H9 (cell line): Measurements from ENCODE around the gene CST4. TPM values are rescaled to one million over a fixed set of nuclear protein-coding genes. Genes with fewer than 3 reads are reported as not detected.
"Not testable (repeated sequence)": the region's sequence is repeated elsewhere in the genome, so short reads cannot be mapped to it uniquely, and the experiment has no call there.

ENCODE experiments used
- DNase-seq: peaks from one replicate; pipeline ENCODE4 v3.0.0-alpha.2; 2017
- H2AFZ ChIP-seq: one replicate; pipeline ENCODE4 v1.6.1; 2013; ENCODE audit warnings: mild to moderate bottlenecking, low read length, control low read depth, moderate library complexity
- H2AK5ac ChIP-seq: 2 replicates; pipeline ENCODE4 v1.6.1; 2013; ENCODE audit warnings: low read length, control low read depth, mixed read lengths; ENCODE audit not compliant: insufficient read length
- H2BK120ac ChIP-seq: one replicate; pipeline ENCODE4 v1.6.1; 2013; ENCODE audit warnings: low read depth, mild to moderate bottlenecking, low read length, control low read depth, inconsistent platforms; ENCODE audit not compliant: poor library complexity, severe bottlenecking
- H2BK12ac ChIP-seq: 2 replicates; pipeline ENCODE4 v1.6.1; 2013; ENCODE audit warnings: low read length, control low read depth, mixed read lengths, low read depth; ENCODE audit not compliant: insufficient read length
- H2BK15ac ChIP-seq: 2 replicates; pipeline ENCODE4 v1.6.1; 2013; ENCODE audit warnings: low read depth, low read length, control low read depth
- H2BK20ac ChIP-seq: one replicate; pipeline ENCODE4 v1.6.1; 2013; ENCODE audit warnings: low read depth, mild to moderate bottlenecking, low read length, control low read depth, inconsistent platforms; ENCODE audit not compliant: poor library complexity, severe bottlenecking
- H2BK5ac ChIP-seq: 2 replicates; pipeline ENCODE4 v1.6.1; 2013; ENCODE audit warnings: low read length, control low read depth, mixed read lengths; ENCODE audit not compliant: insufficient read length
- H3K14ac ChIP-seq: 2 replicates; pipeline ENCODE4 v1.6.1; 2013; ENCODE audit warnings: low read length, control low read depth; ENCODE audit not compliant: insufficient read depth
- H3K18ac ChIP-seq: 2 replicates; pipeline ENCODE4 v1.6.1; 2013; ENCODE audit warnings: low read depth, mild to moderate bottlenecking, mixed read lengths, low read length, control low read depth; ENCODE audit not compliant: insufficient read length
- H3K23ac ChIP-seq: 2 replicates; pipeline ENCODE4 v1.6.1; 2013; ENCODE audit warnings: low read length, control low read depth, mixed read lengths, low read depth; ENCODE audit not compliant: insufficient read length
- H3K23me2 ChIP-seq: 2 replicates; pipeline ENCODE4 v1.6.1; 2013; ENCODE audit warnings: low read depth, mild to moderate bottlenecking, mixed read lengths, low read length, control low read depth; ENCODE audit not compliant: insufficient read length, poor library complexity, severe bottlenecking
- H3K27ac ChIP-seq: 2 replicates; pipeline ENCODE4 v1.5.1; 2013; ENCODE audit warnings: low read length, control low read depth, mixed read lengths, low read depth; ENCODE audit not compliant: insufficient read length
- H3K27me3 ChIP-seq: 2 replicates; pipeline ENCODE4 v1.6.1; 2013; ENCODE audit warnings: low read length, control low read depth, inconsistent platforms; ENCODE audit not compliant: insufficient read depth
- H3K4ac ChIP-seq: 2 replicates; pipeline ENCODE4 v1.6.1; 2013; ENCODE audit warnings: low read depth, mild to moderate bottlenecking, control low read depth, inconsistent platforms, low read length, moderate library complexity
- H3K4me1 ChIP-seq: 2 replicates; pipeline ENCODE4 v1.6.1; 2013; ENCODE audit warnings: low read length, control low read depth, inconsistent platforms; ENCODE audit not compliant: insufficient read depth
- H3K4me2 ChIP-seq: 2 replicates; pipeline ENCODE4 v1.6.1; 2013; ENCODE audit warnings: low read length, control low read depth, mixed read lengths; ENCODE audit not compliant: insufficient read length, insufficient read depth
- H3K56ac ChIP-seq: 2 replicates; pipeline ENCODE4 v1.6.1; 2013; ENCODE audit warnings: low read depth, mild to moderate bottlenecking, mixed read lengths, low read length, control low read depth; ENCODE audit not compliant: insufficient read length
- H3K79me1 ChIP-seq: 2 replicates; pipeline ENCODE4 v1.6.1; 2013; ENCODE audit warnings: low read depth, mild to moderate bottlenecking, moderate library complexity, low read length, control low read depth, inconsistent platforms; ENCODE audit not compliant: insufficient read depth, poor library complexity, severe bottlenecking
- H3K79me2 ChIP-seq: 2 replicates; pipeline ENCODE4 v1.6.1; 2013; ENCODE audit warnings: low read length, control low read depth, inconsistent platforms; ENCODE audit not compliant: insufficient read depth
- H3K9ac ChIP-seq: 2 replicates; pipeline ENCODE4 v1.6.1; 2013; ENCODE audit warnings: low read length, control low read depth, mixed read lengths; ENCODE audit not compliant: insufficient read length; ENCODE audit errors: extremely low read depth
- H3K9me3 ChIP-seq: one replicate; pipeline ENCODE4 v1.6.1; 2013; ENCODE audit warnings: low read depth, low read length, inconsistent platforms; ENCODE audit not compliant: control insufficient read depth
- H3T11ph ChIP-seq: one replicate; pipeline ENCODE4 v1.6.1; 2013; ENCODE audit warnings: mild to moderate bottlenecking, low read length, control low read depth, inconsistent platforms
- H4K20me1 ChIP-seq: one replicate; pipeline ENCODE4 v1.6.1; 2013; ENCODE audit not compliant: control insufficient read depth, insufficient read length, insufficient read depth
- H4K5ac ChIP-seq: 2 replicates; pipeline ENCODE4 v1.6.1; 2013; ENCODE audit warnings: low read depth, mild to moderate bottlenecking, mixed read lengths, low read length, control low read depth; ENCODE audit not compliant: insufficient read length
- H4K8ac ChIP-seq: replicated peaks from 2 replicates; pipeline ENCODE4 v1.6.1; 2013; ENCODE audit warnings: low read length, control low read depth, mixed read lengths, low read depth; ENCODE audit not compliant: insufficient read length
- H4K91ac ChIP-seq: 2 replicates; pipeline ENCODE4 v1.6.1; 2013; ENCODE audit warnings: low read depth, mild to moderate bottlenecking, moderate library complexity, mixed read lengths, low read length, control low read depth; ENCODE audit not compliant: insufficient read length
- H3K27ac Mint-ChIP-seq, 3 experiments: 2 replicates in 2 of 3; 3 replicates in 1 of 3; pipeline ENCODE4 v1.8.0; 2020 to 2021; ENCODE audit warnings: mixed read lengths in 3 of 3, mild to moderate bottlenecking in 1 of 3, moderate library complexity in 1 of 3
- H3K27me3 Mint-ChIP-seq: 2 replicates; pipeline ENCODE4 v1.8.0; 2021; ENCODE audit warnings: low read depth, mild to moderate bottlenecking, moderate library complexity, mixed read lengths
- H3K36me3 Mint-ChIP-seq, 3 experiments: 2 replicates in 2 of 3; 3 replicates in 1 of 3; pipeline ENCODE4 v1.8.0; 2020 to 2021; ENCODE audit warnings: low read depth in 3 of 3, mixed read lengths in 3 of 3; ENCODE audit not compliant: insufficient read depth in 1 of 3
- H3K4me1 Mint-ChIP-seq, 2 experiments: 2 replicates each; pipeline ENCODE4 v1.8.0; 2020; ENCODE audit warnings: mixed read lengths in 2 of 2
- H3K4me3 Mint-ChIP-seq, 2 experiments: 2 replicates in 1 of 2; 3 replicates in 1 of 2; pipeline ENCODE4 v1.8.0; 2020 to 2021; ENCODE audit warnings: mild to moderate bottlenecking in 2 of 2, mixed read lengths in 2 of 2, moderate library complexity in 1 of 2
- H3K9me3 Mint-ChIP-seq, 2 experiments: 2 replicates in 1 of 2; 3 replicates in 1 of 2; pipeline ENCODE4 v1.8.0; 2020; ENCODE audit warnings: mild to moderate bottlenecking in 2 of 2, mixed read lengths in 2 of 2, moderate library complexity in 1 of 2
- WGBS: extraction: QIAGEN DNeasy Blood & Tissue Kit; methylation state at CpG from one replicate; pipeline ENCODE4 v1.1.7; 2013; ENCODE audit warnings: missing lambda C conversion rate, low lambda C conversion rate, mixed read lengths; ENCODE audit not compliant: insufficient read length; ENCODE audit errors: extremely low coverage; 5-methylcytosine and 5-hydroxymethylcytosine counted together
- total RNA-seq: library from RNA; stranded (reverse); gene quantifications from 2 replicates; pipeline ENCODE4 v1.2.1, GENCODE V29; 2021
- TF ChIP-seq, protein P1 (sequence below): fragments of 200-600 bp; sonication (generic); conservative IDR thresholded peaks from 3 replicates; pipeline ENCODE4 v1.8.0; 2021; ENCODE audit warnings: antibody characterized with exemption, mild to moderate bottlenecking

The CST4 gene
- total RNA-seq, 1 experiment from 2014 or later: not detected

- Histone ChIP-seq H4K20me1 (no peaks in the 10 kb centered on the region), H2BK5ac (no peak overlapping the region), H3K23ac (no peak overlapping the region), H3K9ac (no peak overlapping the region), H4K5ac (no peak overlapping the region), H2BK12ac (no peak overlapping the region), H3K4me1 (no peaks in the 10 kb centered on the region; the same call in 1 of the 2 replicates), H2BK120ac (no peak overlapping the region), H3K9me3 (no peaks in the 10 kb centered on the region), H3K4me2 (no peak overlapping the region), H3K79me2 (no peaks in the 10 kb centered on the region), H3K4ac (no peak overlapping the region), H3K23me2 (no peaks in the 10 kb centered on the region), H3K27me3 (no peaks in the 10 kb centered on the region), H3T11ph (no peak overlapping the region), H3K18ac (no peak overlapping the region), H3K27ac (no peak overlapping the region), H3K56ac (no peak overlapping the region), H4K91ac (no peak overlapping the region), H3K14ac (no peak overlapping the region), H3K79me1 (no peaks in the 10 kb centered on the region), H2BK20ac (no peak overlapping the region), H2AK5ac (no peak overlapping the region), H2BK15ac (no peak overlapping the region), H4K8ac (no peak overlapping the region), H2AFZ (no peak overlapping the region)
- no peaks in the 10 kb centered on the region for H3K36me3 Mint-ChIP-seq
- H3K9me3 Mint-ChIP-seq: no peaks in the 10 kb centered on the region; a peak in 2 of 5 replicates
- no peak overlapping the region for H3K4me3 Mint-ChIP-seq
- no peak for DNase-seq
- peaks cover under 1% of the 10 kb centered on the region for H3K27me3 Mint-ChIP-seq
- H3K27ac Mint-ChIP-seq: no peak overlapping the region
- no CpG with 5 or more reads among the region's 1 CpG for WGBS
- peaks cover 32 to 47% of the 10 kb centered on the region in 2 experiments for H3K4me1 Mint-ChIP-seq
- TF ChIP-seq, protein P1, sequence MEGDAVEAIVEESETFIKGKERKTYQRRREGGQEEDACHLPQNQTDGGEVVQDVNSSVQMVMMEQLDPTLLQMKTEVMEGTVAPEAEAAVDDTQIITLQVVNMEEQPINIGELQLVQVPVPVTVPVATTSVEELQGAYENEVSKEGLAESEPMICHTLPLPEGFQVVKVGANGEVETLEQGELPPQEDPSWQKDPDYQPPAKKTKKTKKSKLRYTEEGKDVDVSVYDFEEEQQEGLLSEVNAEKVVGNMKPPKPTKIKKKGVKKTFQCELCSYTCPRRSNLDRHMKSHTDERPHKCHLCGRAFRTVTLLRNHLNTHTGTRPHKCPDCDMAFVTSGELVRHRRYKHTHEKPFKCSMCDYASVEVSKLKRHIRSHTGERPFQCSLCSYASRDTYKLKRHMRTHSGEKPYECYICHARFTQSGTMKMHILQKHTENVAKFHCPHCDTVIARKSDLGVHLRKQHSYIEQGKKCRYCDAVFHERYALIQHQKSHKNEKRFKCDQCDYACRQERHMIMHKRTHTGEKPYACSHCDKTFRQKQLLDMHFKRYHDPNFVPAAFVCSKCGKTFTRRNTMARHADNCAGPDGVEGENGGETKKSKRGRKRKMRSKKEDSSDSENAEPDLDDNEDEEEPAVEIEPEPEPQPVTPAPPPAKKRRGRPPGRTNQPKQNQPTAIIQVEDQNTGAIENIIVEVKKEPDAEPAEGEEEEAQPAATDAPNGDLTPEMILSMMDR: no peak
These were observed 9.1 kb upstream of the CST4 start for GRCh38 chr20:23697947-23698346.

DNA sequence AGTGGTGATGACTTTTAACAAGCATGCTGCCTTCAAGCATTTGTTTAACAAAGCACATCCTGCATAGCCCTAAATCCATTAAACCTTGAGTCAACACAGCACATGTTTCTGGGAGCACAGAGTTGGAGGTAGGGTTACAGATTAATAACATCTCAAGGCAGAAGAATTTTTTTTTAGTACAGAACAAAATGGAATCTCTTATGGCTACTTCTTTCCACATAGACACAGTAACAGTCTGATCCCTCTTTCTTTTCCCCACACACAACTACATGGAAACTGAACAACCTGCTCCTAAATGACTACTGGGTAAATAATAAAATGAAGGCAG lies 6.2 kb upstream of the CST4 start:
- not testable (repeated sequence) for H3K27ac ChIP-seq, H3K79me1 ChIP-seq, H4K91ac ChIP-seq, H2BK20ac ChIP-seq, H3K4me3 Mint-ChIP-seq, H3K9ac ChIP-seq, H4K20me1 ChIP-seq, H2BK15ac ChIP-seq, H3K9me3 Mint-ChIP-seq, H3K14ac ChIP-seq, H3K4ac ChIP-seq, H3K27me3 Mint-ChIP-seq, H3K79me2 ChIP-seq, H3K56ac ChIP-seq, DNase-seq, H3K18ac ChIP-seq, H2BK12ac ChIP-seq, H3K23me2 ChIP-seq, H2AK5ac ChIP-seq, H3K23ac ChIP-seq, H2BK5ac ChIP-seq, H3K9me3 ChIP-seq, H3K36me3 Mint-ChIP-seq, H3K27me3 ChIP-seq, H4K5ac ChIP-seq, H2BK120ac ChIP-seq, H2AFZ ChIP-seq, H3T11ph ChIP-seq, H3K4me1 ChIP-seq, H4K8ac ChIP-seq, H3K4me2 ChIP-seq
- peaks cover 35 to 50% of the 10 kb centered on the region in 2 experiments for H3K4me1 Mint-ChIP-seq
- peak overlapping the region in 2 of 3 experiments; percentile 20 to 72; a peak in 4 of 7 replicates for H3K27ac Mint-ChIP-seq
